NT2/D1 (cell line): ENCODE measurements around the gene SCAMP4.

Source experiments
- DNase-seq: peaks from one replicate; pipeline ENCODE4 v3.0.0-alpha.2; 2011; ENCODE audit warnings: low read depth, low spot score
- H3K27me3 ChIP-seq: 2 replicates; pipeline ENCODE4 v1.6.0; 2011; ENCODE audit warnings: mild to moderate bottlenecking; ENCODE audit not compliant: insufficient read length, insufficient read depth
- H3K36me3 ChIP-seq: 2 replicates; pipeline ENCODE4 v1.6.1; 2011; ENCODE audit warnings: mild to moderate bottlenecking, low read length, mixed read lengths; ENCODE audit not compliant: insufficient read depth, insufficient read length
- H3K4me1 ChIP-seq: 2 replicates; pipeline ENCODE4 v1.5.1; 2011; ENCODE audit not compliant: insufficient read depth, insufficient read length
- H3K4me3 ChIP-seq: 2 replicates; pipeline ENCODE4 v1.5.1; 2011; ENCODE audit warnings: low read depth; ENCODE audit not compliant: insufficient read length
- H3K9ac ChIP-seq: 2 replicates; pipeline ENCODE4 v1.6.0; 2011; ENCODE audit warnings: low read depth; ENCODE audit not compliant: insufficient read length
- H3K9me3 ChIP-seq: 2 replicates; pipeline ENCODE4 v1.5.1; 2011; ENCODE audit warnings: mild to moderate bottlenecking, low read length; ENCODE audit not compliant: insufficient read depth
- SUZ12 ChIP-seq: IDR thresholded peaks from 2 replicates; pipeline ENCODE4 v1.6.1; 2011; ENCODE audit not compliant: insufficient read length, insufficient read depth; ENCODE audit errors: extremely low read depth
- YY1 ChIP-seq: IDR thresholded peaks from 2 replicates; pipeline ENCODE4 v1.6.1; 2011; ENCODE audit not compliant: insufficient read length, insufficient read depth
- ZNF274 ChIP-seq: IDR thresholded peaks from 2 replicates; pipeline ENCODE4 v1.6.1; 2011; ENCODE audit warnings: mild to moderate bottlenecking, low read depth, low read length

The SCAMP4 gene, protein sequence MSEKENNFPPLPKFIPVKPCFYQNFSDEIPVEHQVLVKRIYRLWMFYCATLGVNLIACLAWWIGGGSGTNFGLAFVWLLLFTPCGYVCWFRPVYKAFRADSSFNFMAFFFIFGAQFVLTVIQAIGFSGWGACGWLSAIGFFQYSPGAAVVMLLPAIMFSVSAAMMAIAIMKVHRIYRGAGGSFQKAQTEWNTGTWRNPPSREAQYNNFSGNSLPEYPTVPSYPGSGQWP

DNA sequence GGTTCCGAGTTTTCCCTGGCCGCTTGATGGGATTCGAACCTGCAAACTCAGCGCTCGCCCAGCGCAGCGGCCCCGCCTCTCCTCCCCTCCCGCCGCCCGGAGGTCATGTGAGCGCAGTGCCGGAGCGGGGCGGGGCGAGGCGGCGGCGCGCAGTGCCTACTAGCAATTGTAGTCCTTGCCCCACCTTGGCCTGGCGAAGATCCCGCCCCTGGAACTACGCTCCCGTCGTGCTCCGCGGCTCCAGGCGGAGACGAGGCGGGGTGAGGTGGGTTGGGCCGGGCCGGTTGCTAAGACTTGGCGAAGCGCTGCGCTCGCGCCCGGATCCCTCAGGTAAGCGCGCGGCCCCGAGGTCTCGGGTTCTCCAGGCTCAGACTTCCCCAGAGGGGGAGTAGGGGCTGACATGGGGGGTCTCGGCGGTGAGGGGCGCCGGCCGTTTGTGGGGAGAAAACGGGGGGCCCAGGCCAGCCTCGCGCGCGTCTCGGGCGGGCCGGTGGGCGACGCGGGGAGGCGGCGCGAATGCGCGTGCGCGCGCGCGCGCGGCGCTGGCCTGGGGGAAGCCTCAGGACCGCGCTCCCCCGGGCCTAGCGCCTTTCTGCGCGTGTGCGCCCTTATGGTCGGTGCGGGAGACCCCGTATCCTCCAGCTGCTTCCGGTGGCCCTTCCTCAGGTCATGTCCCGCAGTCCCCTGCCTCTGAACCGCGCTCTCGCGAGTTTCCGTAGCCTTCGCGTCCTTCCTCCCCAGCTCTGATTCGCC, at the start of gene SCAMP4, which contains the start of gene ADAT3:
Gene SCAMP4, plus strand, starts transcription at position 290 of the 753 bp plus-strand sequence. CDS start 9,621 bp downstream, outside the sequence.
Gene ADAT3, plus strand, starts transcription at position 290 of the 753 bp plus-strand sequence. CDS start 6,649 bp downstream, outside the sequence.
- peak; percentile 99 for DNase-seq
- Histone ChIP-seq H3K9me3 (no peaks in the 10 kb centered on the region), H3K27me3 (no peaks in the 10 kb centered on the region), H3K36me3 (peaks cover 40% of the 10 kb centered on the region), H3K4me1 (peaks cover 28% of the 10 kb centered on the region), H3K9ac (peak within 1 kb of the TSS; percentile 90), H3K4me3 (peak within 1 kb of the TSS; percentile 66)
- TF ChIP-seq YY1 (no peak), SUZ12 (no peak), ZNF274 (no peak)

DNA sequence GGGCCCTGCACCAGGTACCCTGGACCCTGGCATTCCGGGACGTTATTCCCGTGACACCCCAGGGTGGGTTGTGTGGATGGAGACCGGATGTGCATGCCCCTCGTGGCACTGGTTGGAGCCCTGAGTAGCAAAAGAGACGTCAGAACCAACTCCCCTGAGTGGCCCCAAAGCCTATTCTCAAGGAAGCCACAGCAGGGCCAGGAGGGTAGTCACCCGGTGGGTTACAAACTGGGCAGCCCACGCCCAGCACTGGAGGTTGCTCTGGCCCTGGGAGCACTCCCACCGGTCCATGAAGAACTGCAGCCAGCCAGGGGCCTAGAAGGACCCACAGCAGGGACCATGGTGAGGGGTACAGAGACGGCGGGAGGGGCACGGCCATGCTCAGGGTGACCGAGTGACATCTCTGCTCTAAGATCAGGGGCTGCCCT, 49.4 kb upstream of the SCAMP4 start:
- Histone ChIP-seq H3K27me3 (peaks cover 7% of the 10 kb centered on the region), H3K36me3 (peaks cover 16% of the 10 kb centered on the region), H3K4me1 (peaks cover 45% of the 10 kb centered on the region), H3K9ac (peak overlapping the region; percentile 70), H3K4me3 (peak overlapping the region; percentile 12), H3K9me3 (no peaks in the 10 kb centered on the region)
- TF ChIP-seq ZNF274 (no peak), YY1 (no peak), SUZ12 (no peak)
- DNase-seq = no peak

DNA sequence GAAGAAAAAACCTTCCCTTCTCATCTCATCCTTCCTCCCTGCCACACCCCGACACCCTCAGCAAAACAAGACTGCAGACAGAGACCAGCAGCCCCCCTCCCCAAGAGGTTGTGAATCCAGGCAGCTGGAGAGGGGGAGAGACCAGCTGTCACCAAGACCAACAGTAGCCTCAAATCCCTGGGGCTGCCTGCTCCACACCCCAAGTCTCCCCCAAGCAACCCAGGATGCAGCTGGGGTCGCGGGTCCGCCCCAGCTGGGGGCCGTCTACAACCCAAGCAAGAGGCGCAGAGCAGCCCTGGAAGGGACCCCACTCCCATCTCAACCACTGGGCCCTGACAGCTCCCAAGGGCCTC, 48.9 kb upstream of the SCAMP4 start:
- no peaks in the 10 kb centered on the region for H3K9me3 ChIP-seq
- peaks cover 12% of the 10 kb centered on the region for H3K27me3 ChIP-seq
- H3K4me3 ChIP-seq = no peak overlapping the region
- H3K4me1 ChIP-seq = peaks cover 47% of the 10 kb centered on the region
- peaks cover 16% of the 10 kb centered on the region for H3K36me3 ChIP-seq
- no peak for DNase-seq
- TF ChIP-seq SUZ12 = no peak
- no peak for TF ChIP-seq YY1
- TF ChIP-seq ZNF274 = no peak
- H3K9ac ChIP-seq = peak overlapping the region; percentile 70

DNA sequence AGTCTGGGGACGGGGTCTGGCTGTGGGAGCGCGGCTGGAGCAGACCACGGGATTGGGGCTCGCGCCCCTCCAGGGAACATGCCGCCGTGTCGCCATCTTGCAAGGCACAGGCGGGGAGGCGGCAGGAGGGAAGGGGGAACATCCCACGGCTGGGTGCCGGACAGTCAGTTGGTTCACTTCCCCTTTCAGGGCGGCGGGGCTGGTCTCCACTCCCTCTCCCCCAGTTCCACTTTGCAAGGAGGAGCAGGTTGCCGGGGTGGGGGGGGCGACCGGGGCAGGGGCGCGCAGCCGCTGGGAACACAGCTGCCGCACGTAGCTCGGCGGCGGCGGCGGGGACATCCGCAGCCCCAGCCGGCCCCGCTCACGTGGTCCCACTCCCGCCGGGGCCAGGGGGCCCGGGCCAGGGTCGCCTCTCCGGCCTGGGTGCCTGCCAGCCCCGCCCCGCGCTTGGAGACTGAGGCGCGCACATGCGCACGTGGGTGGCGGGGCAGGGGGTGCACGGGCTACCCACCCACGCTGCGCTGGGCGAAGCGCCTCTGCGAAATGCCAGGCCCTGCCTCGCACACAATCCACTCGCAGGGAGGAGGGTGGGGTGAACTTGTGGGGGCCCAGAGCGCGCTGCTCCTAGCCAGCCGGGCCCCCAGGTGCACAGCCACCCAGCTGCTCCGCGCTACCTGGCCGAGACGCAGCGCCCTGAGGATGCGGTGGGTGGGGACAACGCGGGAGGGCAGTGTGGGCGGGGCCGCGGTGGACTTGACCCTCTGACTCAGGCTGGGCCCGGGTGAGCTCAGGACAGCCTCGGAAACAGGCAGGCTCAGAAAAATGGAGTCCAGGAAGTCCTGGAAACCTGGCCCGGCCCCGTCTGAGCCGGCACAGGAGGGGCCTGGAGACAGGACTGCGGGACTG, 48.2 kb upstream of the SCAMP4 start:
- DNase-seq = no peak
- peaks cover 16% of the 10 kb centered on the region for H3K36me3 ChIP-seq
- no peak for TF ChIP-seq SUZ12
- no peak for TF ChIP-seq ZNF274
- no peak for TF ChIP-seq YY1
- H3K9me3 ChIP-seq = no peaks in the 10 kb centered on the region
- H3K4me1 ChIP-seq = peaks cover 47% of the 10 kb centered on the region
- H3K4me3 ChIP-seq = no peak overlapping the region
- no peak overlapping the region for H3K9ac ChIP-seq
- H3K27me3 ChIP-seq = peaks cover 19% of the 10 kb centered on the region

DNA sequence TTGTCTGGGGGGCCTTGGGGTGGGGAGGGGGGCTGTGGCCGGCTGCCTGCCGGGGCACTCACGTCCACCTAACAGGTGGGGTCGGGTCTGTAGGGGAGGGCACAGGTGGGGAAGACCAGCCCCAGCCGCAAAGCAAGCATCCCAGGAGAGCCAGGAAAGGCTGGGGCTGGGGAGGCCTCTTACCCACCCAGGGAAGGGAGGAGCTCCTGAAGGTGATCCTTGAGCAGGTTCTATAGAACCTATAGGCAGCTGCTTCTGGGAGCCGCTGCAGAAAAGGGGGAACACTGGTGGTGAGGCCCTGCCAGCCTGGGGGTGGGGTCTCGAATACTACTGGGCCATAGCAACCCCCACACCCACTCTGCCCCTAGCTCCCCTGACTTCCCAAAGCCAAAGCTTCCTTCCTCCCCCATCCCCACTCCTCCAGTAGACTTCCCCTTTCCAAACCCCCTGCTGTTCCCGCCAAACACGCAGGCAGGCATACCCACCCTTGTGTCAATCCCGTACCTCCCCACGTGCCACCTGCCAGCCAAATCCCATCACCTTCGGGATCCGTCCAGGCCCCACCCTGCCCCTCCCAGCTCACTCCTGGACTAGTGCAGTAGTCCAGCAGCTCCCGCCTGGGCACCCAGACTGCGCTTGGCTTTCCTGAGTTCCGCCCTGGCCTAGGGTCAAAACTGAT, 47.4 kb upstream of the SCAMP4 start:
- H3K4me3 ChIP-seq = no peak overlapping the region
- DNase-seq = no peak

DNA sequence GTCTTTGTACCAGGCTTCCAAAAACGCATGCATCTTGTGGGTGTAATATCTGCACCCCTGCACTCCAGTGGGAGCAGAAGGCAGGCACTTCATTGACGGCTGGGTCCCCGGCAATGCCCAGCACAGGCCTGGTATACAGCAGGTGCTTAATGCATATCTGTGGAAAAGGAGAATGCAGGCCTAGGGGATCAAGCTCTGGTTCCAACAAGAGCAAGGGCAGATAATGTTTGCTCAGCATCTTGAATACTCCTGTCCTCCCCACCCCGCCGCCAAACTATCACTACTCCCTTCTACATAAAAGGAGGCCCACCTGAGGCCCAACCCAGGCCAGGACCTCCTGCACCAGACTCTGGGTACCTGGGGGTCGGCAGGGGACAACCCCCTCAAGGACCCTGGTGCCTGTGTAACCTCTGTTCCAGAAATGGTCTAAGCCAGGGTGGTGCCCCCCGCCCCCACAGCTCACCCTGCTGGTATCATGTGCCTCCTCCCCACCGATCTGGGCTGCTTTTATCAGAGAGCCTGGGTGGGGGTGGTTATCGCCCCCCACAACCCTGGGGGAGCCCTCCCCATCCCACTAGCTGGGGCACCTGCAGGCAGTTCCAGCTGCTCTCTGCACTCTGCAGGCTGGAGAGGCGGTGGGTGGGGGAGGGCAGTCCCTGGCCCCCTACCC, 46.7 kb upstream of the SCAMP4 start:
- H3K4me3 ChIP-seq = no peak overlapping the region
- H3K36me3 ChIP-seq = peaks cover 5% of the 10 kb centered on the region
- no peak for DNase-seq
- H3K4me1 ChIP-seq = peaks cover 40% of the 10 kb centered on the region
- no peaks in the 10 kb centered on the region for H3K9me3 ChIP-seq
- H3K27me3 ChIP-seq = peaks cover 24% of the 10 kb centered on the region
- TF ChIP-seq SUZ12 (no peak), YY1 (no peak), ZNF274 (no peak)
- no peak overlapping the region for H3K9ac ChIP-seq

More for the DNA sequence above, 47.4 kb upstream of the SCAMP4 start:
- TF ChIP-seq ZNF274 = no peak
- H3K4me1 ChIP-seq = peaks cover 44% of the 10 kb centered on the region
- no peaks in the 10 kb centered on the region for H3K9me3 ChIP-seq
- peaks cover 24% of the 10 kb centered on the region for H3K27me3 ChIP-seq
- peak overlapping the region; percentile 44 for H3K9ac ChIP-seq
- peaks cover 9% of the 10 kb centered on the region for H3K36me3 ChIP-seq
